Measurements from ENCODE around the gene COX6B1.
A peak's percentile ranks its signal among the peaks of the same experiment; 100 is the strongest.
"Not testable (repeated sequence)": the region's sequence is repeated elsewhere in the genome, so short reads cannot be mapped to it uniquely, and the experiment has no call there.

The COX6B1 gene

DNA sequence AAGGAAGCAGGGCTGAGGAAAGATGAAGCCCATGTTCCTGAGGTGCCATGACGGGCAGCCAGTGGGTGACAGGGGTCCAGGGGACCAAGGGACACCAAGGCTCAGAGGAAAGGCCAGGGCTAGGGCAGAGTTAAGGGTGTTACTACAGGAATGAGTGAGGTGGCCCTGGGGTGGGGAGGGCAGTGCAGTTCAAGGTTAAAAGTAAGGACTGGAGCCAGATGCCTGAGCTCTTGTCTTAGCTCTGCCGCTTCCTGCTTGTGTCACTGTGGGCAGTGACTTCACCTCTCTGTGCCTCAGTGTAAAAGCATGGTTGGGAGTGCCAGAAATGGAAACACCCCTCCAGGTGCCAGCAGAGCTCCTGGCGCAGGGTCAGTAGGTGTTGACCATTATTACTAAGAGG lies 11.5 kb upstream of the COX6B1 start:
- DNase-seq: no peak

DNA sequence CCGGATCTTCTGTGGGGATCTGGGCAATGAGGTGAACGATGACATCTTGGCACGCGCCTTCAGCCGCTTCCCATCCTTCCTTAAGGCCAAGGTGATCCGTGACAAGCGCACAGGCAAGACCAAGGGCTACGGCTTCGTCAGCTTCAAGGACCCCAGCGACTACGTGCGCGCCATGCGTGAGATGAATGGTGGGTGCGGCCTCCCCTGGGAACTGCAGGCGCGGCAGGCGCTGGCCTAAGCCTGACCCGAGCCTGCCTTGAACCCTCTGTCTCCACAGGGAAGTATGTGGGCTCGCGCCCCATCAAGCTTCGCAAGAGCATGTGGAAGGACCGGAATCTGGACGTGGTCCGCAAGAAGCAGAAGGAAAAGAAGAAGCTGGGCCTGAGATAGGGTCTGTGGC lies 11.0 kb upstream of the COX6B1 start:
- DNase-seq: no peak

DNA sequence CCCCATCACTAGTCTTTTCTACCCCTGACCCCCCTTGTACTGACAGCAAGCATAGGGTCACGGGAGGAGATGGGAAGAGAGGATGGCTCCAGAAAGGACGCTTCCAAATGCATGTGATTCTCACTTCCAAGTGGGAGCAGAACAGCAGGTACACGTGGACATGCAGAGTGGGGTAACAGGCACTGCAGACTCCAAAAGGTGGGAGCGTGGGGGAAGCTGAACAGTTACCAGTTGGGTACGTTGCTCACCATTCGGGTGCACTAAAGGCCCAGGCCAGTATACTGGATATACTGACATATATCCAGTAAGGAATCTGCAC lies 8.8 kb upstream of the COX6B1 start:
- DNase-seq: no peak

DNA sequence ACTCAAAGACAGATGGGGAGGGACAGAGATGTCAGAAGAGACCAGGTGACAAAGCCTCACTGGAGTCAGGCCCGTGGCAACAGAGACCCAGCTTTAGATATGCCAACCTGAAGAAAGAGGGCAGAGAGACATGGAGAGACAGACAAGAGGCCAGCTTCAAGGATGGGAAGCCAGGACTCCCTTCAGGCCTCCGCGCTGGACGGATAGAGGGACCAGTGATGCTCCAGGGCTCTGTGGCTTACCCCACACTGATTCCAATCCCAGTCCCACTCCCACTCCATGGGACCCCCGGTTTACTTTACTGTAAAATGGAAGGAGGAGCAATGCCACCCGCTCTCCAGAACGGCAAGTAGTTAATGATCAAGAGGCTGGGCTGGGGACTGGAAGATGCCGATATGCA lies 8.3 kb upstream of the COX6B1 start:
- DNase-seq: no peak

DNA sequence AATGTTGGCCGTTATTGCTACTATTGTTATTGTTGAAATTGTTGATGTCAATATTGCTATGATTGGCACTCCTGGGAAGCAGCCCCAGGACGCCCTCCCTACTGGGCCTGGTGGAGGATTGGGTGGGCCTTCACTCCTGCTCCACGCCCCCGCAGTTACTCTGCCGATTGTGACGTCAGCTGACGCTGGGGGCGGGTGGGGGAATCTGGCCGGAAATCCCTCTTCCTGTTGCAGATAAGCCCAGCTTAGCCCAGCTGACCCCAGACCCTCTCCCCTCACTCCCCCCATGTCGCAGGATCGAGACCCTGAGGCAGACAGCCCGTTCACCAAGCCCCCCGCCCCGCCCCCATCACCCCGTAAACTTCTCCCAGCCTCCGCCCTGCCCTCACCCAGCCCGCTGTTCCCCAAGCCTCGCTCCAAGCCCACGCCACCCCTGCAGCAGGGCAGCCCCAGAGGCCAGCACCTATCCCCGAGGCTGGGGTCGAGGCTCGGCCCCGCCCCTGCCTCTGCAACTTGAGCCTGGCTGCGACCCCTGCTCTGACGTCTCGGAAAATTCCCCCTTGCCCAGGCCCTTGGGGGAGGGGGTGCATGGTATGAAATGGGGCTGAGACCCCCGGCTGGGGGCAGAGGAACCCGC lies 6.5 kb upstream of the COX6B1 start, which contains the start of gene ETV2:
TSS of gene ETV2 (plus strand) at position 231 of the 637 bp plus-strand sequence. CDS start 716 bp downstream, outside the sequence.
- peak; percentile 66 for DNase-seq

DNA sequence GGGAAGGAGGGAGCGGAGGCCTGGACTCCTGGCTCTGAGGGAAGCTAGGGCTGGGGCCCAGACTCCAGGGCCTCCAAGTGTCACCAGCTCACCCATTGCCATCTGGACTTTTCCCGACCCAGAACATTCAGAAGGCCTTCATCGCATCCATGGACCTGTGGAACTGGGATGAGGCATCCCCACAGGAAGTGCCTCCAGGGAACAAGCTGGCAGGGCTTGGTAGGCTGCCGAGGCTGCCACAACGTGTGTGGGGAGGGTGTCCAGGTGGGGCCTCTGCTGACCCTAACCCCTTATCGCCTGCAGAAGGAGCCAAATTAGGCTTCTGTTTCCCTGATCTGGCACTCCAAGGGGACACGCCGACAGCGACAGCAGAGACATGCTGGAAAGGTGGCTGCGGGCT lies 5.8 kb upstream of the COX6B1 start:
- DNase-seq: no peak

DNA sequence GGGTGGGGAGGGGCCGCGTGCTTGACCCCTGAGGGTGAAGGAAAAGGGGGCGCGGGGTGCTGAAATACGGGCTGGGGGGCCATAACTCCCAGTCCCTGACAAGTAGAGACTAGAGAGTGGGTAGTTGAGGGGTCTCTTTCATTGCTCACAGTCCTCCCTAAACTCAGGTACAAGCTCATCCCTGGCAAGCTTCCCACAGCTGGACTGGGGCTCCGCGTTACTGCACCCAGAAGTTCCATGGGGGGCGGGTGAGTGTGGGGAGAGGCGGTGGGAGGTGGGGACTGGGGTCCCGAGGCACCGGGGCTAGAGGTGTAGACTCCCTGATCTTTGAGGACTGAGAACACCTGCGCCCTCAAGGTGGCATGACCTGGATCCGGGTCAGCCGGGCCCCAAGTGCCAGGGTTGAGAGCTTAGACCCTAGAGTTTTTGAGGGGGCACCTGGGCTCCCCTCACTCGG lies 5.3 kb upstream of the COX6B1 start:
- no peak for DNase-seq

DNA sequence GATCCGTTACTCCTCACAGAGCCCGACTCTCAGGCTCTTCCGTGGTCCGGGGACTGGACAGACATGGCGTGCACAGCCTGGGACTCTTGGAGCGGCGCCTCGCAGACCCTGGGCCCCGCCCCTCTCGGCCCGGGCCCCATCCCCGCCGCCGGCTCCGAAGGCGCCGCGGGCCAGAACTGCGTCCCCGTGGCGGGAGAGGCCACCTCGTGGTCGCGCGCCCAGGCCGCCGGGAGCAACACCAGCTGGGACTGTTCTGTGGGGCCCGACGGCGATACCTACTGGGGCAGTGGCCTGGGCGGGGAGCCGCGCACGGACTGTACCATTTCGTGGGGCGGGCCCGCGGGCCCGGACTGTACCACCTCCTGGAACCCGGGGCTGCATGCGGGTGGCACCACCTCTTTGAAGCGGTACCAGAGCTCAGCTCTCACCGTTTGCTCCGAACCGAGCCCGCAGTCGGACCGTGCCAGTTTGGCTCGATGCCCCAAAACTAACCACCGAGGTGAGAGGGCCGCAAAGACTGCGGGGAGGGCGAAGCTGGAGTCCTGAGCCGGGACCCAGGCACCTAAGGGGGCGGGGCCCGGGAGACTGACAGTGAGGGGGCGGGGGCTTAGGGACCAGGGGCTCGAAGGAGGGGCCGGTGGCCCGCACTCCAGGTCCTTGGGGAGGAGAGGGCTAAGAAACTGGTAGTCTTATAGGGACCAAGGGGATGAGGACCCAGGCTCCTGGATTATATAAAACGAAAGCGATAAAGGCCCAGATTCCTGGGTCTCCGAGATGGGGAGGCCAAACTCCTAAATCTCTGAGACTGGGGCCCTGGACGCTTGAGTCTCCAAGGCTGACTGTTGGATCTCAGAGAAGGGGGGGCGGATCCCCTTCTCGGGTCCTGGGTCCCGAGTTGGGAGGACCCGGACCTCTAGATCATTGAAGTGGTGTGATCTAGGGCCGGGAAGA lies 4.6 kb upstream of the COX6B1 start:
- peak; percentile 88 for DNase-seq

DNA sequence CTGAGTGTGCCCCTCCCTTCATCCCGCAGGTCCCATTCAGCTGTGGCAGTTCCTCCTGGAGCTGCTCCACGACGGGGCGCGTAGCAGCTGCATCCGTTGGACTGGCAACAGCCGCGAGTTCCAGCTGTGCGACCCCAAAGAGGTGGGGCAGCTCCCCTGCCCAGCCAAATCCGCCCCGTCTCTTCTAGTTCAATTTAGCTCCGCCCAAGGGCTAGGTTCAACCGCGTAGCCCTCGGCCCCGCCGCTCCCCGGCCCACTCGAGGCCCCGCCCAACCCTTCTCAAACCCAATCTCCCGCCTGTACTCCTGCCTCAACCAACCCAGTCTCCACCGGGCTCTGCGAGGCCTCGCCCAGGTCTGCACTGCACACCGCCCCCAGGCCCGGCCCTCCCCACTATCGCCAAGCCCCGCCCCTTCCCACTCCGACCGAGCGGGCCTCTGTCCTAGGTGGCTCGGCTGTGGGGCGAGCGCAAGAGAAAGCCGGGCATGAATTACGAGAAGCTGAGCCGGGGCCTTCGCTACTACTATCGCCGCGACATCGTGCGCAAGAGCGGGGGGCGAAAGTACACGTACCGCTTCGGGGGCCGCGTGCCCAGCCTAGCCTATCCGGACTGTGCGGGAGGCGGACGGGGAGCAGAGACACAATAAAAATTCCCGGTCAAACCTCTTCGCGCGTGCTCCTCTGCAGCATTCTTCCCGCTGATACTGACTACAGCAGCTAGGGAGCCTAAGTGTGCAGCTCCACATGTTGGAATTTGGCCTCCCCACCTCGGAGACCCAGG lies 3.7 kb upstream of the COX6B1 start:
- DNase-seq: peak; percentile 98

DNA sequence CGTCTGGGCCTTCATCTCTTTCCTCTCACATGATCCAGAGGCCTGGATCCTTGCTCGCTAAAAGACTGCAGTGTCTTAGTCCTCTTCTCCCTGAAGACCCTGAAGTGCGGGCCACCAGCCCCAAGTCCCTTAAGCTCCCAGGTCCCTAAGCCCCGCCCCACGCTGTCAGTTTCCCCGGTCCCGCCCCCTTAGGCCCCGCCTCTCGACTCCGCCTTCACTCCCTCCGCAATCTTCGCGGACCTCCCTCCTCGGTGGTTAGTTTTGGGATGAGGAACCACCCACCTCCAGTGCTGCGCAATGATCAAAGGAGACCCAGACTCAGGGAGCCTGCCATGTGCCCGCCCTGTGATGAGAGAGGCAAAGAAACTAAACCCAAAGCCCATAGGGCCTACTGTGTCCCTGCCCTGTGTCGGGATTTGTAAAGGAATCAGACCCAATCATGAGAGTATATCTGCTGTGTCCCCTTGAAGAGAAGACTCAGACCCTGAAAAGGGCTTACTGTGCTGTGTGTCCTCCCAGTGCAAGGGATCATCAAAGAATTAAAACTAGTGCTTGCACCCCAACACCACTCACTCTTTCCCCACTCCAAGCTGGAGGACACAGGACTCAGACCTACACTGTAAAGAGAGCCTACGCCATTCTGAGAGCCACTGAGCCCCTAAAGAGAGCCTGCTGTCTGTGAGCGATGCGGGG lies 3.0 kb upstream of the COX6B1 start:
- peak; percentile 77 for DNase-seq

DNA sequence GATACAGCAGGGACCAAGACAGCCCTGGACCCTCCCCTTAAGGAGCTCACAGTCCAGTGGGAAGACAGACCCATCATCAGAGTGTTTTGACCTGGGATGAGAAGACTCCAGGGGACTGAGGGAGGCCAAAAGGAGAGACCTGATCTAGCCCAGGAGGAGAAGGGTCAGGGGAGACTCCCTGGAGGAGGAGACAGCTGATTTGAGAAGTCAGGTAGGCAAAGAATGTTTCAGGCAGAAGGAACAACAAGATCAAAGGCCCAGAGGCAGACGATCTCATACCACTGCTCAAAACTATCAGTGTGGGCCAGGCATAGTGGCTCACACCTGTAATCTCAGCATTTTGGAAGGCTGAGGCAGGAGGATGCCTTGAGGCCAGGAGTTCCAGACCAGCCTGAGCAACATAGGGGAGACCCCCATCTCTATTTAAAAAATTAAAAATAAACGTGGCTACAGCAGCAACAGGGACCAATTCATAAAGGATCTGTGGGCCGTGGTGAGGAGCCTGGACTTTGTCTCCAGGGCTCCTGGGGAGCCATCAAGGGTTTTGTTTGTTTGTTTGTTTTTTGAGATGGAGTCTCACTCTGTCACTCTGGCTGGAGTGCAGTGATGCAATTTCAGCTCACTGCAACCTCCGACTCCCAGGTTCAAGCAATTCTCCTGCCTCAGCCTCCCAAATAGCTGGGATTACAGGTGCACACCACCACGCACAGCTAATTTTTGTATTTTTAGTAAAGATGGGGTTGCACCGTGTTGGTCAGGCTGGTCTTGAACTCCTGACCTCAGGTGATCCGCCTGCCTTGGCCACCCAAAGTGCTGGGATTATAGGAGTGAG lies 2.2 kb upstream of the COX6B1 start:
- no peak for DNase-seq

DNA sequence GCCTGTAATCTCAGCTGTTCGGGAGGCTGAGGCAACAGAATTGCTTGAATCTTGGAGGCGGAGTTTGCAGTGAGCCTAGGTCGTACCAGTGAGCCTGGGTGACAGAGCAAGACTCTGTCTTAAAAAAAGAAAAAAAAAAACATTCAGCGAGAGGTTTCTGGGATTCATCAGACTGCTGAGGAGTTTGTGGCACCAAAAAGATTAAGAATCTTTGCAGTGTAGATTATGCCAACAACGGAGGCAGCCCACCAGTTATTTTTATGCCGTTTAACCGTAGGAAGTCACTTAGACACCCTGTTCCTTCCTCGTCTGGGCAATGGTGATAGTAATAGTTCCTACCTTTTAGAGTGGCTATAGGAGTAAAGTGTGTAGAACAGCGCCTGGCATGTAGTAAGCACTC lies 2.5 kb downstream of the COX6B1 start:
- no peak for DNase-seq

DNA sequence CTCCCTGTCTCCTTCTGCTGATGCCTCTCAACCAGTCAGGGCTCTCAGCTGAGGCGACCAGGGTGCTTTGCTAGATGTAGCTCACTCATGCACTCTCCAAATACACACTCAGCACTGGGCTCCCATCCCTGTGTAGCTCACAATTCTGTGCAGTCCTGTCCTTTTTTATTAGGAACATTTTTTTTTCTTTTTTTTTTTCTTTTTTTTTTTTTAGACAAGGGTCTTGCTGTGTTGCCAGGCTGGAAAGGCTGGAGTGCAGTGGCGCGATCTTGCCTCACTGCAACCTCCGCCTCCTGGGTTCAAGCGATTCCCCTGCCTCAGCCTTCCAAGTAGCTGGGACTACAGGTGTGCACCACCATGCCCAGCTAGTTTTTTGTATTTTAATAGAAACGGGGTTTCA lies 6.7 kb downstream of the COX6B1 start:
- DNase-seq: not testable (repeated sequence)

DNA sequence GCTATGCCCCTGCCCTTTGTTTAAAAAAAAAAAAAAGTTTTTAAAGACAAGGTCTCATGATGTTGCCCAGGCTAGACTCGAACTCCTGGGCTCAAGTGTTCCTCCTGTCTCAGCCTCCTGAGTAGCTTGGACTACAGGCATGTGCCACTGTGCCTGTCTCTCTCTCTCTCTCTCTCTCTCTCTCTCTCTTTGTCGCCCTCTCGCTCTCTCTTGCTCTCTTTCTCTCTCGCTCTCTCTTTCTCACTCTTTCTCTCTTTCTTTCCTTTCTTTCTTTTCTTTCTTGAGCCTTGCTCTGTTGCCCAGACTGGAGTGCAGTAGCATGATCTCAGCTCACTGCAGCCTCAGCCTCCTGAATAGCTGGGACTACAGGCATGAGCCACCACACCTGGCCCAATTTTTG lies 7.5 kb downstream of the COX6B1 start:
- no peak for DNase-seq

DNA sequence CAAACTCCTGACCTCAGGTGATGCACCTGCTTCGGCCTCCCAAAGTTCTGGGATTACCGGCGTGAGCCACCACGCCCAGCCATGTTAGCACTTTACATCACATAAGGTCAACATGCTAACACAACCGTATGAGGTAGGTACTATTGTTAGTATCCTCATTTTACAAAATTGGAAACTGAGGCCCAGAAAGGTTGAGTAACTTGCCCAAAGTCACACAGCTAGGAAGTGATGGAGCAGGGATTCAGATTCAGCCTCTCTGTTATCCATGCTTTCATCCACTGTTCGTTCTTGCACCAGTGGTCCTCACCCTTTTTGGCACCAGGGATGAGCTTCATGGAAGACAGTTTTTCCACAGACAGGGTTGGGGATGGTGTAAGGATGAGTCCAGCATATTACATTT lies 8.6 kb downstream of the COX6B1 start:
- DNase-seq: no peak

DNA sequence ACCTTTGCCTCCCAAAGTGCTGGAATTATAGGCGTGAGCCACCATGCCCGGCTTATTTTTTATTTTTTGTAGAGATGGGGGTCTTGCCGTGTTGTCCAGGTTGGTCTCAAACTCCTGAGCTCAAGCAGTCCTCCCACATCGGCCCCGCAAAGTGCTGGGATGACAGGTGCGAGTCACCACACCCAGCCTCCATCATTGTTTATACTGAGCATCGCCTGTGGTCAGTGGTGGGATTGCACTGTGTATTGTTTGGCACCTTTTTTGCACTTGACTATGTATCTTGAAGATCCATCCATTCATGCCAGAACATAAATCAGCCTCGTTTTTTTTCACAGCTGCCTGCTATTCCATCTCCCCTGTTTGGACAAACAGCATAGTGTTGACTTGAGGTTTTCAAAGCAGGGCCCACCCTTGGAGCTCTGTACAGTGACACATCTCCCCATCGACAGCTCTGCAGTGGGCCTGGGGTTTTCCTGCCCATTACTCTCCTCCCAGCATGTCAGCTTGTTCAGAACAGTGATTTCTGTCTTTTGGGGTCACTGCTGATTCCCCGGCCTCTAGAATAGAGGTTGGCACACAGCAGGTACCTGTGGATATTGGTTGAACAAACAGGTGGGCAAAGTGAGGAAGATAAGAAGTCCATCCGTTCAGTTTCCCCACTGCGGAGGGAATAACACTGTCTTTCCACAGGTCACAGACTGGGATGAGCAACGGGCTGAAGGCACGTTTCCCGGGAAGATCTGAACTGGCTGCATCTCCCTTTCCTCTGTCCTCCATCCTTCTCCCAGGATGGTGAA lies 10.0 kb downstream of the COX6B1 start:
- no peak for DNase-seq

DNA sequence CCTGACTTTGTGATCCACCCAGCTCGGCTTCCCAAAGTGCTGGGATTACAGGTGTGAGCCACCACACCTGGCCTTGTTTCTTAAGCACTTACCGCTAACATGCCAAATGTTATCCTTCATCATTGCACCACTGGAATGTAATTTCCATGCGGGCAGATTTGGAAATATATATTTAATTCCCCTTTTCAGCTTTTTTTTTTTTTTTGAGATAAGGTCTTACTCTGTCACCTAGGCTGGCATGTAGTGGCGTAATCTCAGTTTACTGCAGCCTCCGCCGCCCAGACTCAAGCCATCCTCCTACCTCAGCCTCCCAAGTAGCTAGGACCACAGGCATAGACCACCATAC lies 13.8 kb downstream of the COX6B1 start:
- no peak for DNase-seq

DNA sequence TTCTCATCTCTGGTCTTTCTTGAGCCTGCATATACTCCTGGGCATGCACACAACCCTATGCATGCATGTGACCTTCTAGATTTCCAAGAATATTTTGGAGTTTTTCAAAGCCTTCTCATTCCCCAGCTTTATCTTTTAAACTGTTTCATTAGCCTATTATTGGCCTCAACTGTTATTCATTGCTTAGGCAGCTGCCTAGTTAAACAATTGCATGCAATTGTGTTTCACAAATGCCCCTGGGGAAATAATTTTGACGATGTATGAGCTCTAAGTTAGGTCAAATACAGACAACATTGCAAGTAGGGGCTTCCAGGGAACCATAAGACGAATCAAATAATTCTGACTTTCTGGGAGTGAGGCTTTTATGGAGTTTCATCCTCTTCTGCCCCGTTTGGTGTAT lies 15.9 kb downstream of the COX6B1 start:
- no peak for DNase-seq

DNA sequence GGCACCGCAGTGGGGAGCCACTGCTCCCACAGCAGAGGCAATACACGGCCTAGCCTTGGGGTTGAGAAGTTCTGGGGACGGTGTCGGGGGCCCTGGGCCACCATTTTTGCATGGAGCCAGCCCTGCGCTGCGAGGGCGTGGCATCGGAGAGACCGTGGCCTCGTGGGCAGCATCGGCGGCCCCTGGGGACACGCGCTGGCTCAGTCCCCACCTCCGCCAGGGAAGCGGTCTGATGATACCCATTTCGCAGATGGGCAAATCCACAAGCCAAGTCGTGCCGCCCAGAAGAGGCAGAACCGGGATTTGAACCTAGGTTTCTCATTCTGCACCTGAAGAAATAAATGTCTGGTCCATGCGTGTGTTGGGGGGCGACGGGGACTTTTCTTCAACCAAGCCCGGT lies 17.0 kb downstream of the COX6B1 start:
- no peak for DNase-seq

DNA sequence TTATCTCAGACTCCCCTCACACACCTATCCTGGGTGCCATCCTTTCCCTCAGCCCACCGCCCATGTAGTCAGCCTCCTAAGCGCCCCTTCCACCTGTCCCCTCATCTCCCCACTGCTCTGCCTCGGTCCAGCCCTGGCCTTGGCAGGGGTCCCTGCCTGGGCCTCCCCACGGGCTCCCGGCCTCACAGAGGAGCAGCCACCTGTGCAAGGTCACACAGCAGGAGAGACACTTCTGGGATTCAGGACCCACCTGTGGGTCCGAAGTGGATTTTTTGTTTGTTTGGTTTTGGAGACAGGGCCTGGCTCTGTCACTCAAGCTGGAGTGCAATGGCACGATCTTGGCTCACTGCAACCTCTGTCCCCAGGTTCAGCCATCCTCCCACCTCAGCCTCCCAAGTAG lies 17.5 kb downstream of the COX6B1 start:
- DNase-seq: no peak

DNA sequence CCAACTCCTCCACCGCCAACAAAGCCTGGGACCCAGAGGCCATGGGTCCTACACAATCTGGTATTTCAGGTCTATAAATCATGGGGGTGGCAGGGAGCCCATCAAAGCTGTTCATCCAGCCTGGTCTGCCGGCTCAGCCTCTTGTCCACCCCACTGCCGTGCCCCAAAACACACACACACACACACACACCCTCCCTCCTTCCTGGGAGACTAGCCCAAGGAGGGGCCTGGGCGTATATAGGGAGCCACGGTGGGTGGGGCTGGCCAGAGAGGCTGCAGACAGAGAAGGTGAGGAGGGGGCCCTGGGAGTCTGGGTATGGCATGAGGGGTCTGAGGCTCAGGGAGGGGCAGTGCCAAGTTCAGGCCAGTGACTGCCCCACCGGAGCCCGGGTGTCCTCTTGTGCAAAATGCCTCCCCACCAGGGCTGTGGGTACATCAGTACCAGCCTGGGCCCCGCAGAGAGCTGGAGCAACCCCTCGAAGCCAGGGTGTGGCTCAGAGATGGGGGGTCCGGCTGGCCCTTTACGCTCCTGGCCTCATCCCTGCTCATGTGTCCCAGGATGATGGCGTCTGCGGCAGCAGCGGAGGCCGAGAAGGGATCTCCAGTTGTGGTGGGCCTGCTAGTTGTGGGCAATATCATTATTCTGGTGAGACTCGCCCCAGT lies 18.3 kb downstream of the COX6B1 start, which contains the start of gene UPK1A:
TSS of gene UPK1A (plus strand) at position 267 of the 663 bp plus-strand sequence. CDS start at position 563, 296 bp downstream.
- no peak for DNase-seq

Data from CD4-positive, alpha-beta T cell treated with Interleukin-17A for 1 hour (primary cell).